ENCODE measurements around the gene SAMD4B. TPM values are rescaled to one million over a fixed set of nuclear protein-coding genes. Genes with fewer than 3 reads are reported as not detected.

SAMD4B gene
- polyA plus RNA-seq, 6 donors from 2014 or later: 6.2 to 20.5 (median 9.7) TPM

DNA sequence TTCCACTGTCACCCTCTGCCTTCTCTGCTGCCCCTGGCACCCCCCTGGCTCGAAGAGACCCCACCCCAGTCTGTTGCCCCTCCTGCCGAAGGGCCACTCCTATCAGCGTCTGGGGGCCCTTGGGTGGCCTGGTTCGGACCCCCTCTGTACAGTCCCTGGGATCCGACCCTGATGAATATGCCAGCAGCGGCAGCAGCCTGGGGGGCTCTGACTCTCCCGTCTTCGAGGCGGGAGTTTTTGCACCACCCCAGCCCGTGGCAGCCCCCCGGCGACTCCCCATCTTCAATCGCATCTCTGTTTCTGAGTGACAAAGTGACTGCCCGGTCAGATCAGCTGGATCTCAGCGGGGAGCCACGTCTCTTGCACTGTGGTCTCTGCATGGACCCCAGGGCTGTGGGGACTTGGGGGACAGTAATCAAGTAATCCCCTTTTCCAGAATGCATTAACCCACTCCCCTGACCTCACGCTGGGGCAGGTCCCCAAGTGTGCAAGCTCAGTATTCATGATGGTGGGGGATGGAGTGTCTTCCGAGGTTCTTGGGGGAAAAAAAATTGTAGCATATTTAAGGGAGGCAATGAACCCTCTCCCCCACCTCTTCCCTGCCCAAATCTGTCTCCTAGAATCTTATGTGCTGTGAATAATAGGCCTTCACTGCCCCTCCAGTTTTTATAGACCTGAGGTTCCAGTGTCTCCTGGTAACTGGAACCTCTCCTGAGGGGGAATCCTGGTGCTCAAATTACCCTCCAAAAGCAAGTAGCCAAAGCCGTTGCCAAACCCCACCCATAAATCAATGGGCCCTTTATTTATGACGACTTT lies 66.4 kb downstream of the SAMD4B start:
- Mint-ChIP-seq H3K9me3 (peaks cover 0 to 2% (median 1%) of the 10 kb centered on the region in 7 donors), H3K4me1 (peaks cover 48 to 73% (median 54%) of the 10 kb centered on the region in 3 donors), H3K27me3 (peaks cover 0 to 7% (median 0%) of the 10 kb centered on the region in 3 donors), H3K36me3 (peaks cover 13 to 18% of the 10 kb centered on the region in 2 donors), H3K4me3 (peak overlapping the region; percentile 83 to 98 (median 97)), H3K27ac (peak overlapping the region; percentile 98 to 100 (median 100))
- DNase-seq (no peak), ATAC-seq (ENCODE audit: low read depth in 2 of 2) (no peak)

DNA sequence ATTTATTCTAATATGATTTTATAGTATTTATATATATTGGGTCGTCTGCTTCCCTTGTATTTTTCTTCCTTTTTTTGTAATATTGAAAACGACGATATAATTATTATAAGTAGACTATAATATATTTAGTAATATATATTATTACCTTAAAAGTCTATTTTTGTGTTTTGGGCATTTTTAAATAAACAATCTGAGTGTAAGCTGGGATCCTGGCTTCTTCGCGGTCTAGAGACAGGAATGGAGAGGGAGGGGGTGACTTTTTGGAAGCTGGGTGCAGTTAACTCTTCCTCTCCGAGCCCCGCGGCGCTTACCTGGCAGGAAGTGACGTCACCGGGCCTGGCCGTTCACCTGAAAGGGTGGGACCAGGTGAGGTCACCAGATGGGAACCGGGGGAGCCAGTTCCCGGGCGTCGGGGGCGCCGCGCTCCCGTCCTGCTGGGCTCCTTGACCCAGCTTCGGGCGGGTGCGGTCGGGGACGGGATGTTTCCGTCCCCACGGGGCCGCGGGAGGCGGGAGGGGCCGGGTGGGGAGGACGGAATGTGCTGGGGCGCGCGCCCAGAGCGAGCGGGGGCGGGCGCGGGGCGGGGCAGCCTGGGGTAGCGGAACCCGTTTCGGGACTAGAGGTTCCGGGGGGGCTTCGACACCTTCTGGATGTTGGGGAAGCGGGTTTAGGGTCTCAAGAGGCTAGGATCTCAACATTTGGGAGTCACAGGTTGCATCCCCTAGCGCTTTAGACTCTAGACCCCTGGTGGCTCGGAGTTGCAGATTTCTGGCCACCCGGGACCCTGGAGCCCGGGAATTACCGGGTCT lies 67.2 kb downstream of the SAMD4B start:
- ATAC-seq (ENCODE audit: low read depth in 2 of 2) (peak; percentile 5), DNase-seq (peak; percentile 81)
- Mint-ChIP-seq H3K27me3 (peaks cover 0 to 7% (median 0%) of the 10 kb centered on the region in 3 donors), H3K9me3 (peaks cover 0 to 2% (median 1%) of the 10 kb centered on the region in 7 donors), H3K27ac (peak overlapping the region; percentile 98 to 100 (median 100)), H3K36me3 (peaks cover 13 to 18% of the 10 kb centered on the region in 2 donors), H3K4me1 (peaks cover 56 to 73% (median 57%) of the 10 kb centered on the region in 3 donors), H3K4me3 (peak overlapping the region; percentile 83 to 99 (median 98))

DNA sequence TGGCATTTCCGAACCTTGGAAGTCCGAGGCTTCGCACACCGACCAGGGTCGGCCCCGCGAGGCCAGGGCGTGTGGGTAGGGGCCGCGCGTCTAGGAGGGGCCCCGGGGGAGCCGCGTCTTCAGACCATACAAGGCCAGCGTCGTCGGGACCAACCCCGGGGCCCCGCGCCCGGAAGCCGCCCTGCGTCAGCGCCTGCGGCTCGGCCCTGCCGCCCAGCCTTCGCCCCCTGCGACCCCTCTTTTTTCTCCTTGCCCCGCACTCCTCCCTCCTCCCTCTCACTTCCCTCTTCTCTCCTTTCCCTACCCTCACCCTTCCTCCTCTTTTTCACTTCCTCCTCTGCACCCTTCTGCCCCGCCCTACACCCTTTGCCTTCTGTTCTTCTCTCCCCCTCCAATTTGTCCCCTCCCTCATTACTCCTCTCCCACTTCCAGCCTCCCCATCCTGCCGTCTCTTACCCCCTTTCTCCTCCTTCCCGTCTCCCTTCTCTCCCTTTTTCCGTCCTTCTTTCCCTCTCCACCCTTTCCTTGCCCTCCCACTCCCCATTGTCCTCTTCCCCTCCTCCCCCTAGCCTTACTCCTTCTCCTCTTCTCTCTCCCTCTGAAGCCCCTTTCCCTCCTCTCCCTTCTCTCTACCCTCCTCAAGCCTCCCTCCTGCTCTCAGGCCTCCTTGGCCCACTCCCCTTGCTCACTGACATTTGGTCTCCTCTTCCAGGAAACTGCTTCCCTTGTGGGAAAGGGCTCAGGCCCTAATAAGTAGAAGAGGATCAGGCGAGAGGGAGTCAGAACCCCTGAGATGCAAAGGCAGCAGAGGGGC lies 68.0 kb downstream of the SAMD4B start:
- Mint-ChIP-seq H3K4me3 (peak overlapping the region; percentile 83 to 99 (median 96)), H3K4me1 (peaks cover 52 to 75% (median 56%) of the 10 kb centered on the region in 3 donors), H3K27ac (peak overlapping the region; percentile 98 to 100 (median 100)), H3K27me3 (peaks cover 0 to 7% (median 0%) of the 10 kb centered on the region in 3 donors), H3K9me3 (peaks cover 0 to 2% (median 1%) of the 10 kb centered on the region in 7 donors), H3K36me3 (peaks cover 13 to 18% of the 10 kb centered on the region in 2 donors)
- ATAC-seq (ENCODE audit: low read depth in 2 of 2) (peak; percentile 33 to 37), DNase-seq (peak; percentile 93)

DNA sequence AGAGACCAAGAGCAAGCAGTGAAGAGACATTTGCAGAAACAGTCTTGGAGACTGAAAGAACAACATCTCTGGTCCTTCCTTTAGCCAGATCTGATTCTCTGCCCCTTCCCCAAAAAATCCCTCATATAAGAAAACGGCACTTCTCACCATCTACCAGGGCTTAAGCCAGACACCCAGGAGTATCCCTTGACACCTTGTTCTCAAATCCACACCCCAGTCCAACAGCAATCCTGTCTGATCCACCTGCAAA lies 68.5 kb downstream of the SAMD4B start:
- no peak for DNase-seq
- Mint-ChIP-seq H3K4me1 (peaks cover 47 to 74% (median 55%) of the 10 kb centered on the region in 3 donors), H3K36me3 (peaks cover 13 to 18% of the 10 kb centered on the region in 2 donors), H3K4me3 (peak overlapping the region; percentile 83 to 99 (median 96)), H3K9me3 (peaks cover 0 to 2% (median 1%) of the 10 kb centered on the region in 7 donors), H3K27me3 (peaks cover 0 to 7% (median 0%) of the 10 kb centered on the region in 3 donors), H3K27ac (peak overlapping the region; percentile 98 to 100 (median 100))
- no peak for ATAC-seq (ENCODE audit: low read depth in 2 of 2)

DNA sequence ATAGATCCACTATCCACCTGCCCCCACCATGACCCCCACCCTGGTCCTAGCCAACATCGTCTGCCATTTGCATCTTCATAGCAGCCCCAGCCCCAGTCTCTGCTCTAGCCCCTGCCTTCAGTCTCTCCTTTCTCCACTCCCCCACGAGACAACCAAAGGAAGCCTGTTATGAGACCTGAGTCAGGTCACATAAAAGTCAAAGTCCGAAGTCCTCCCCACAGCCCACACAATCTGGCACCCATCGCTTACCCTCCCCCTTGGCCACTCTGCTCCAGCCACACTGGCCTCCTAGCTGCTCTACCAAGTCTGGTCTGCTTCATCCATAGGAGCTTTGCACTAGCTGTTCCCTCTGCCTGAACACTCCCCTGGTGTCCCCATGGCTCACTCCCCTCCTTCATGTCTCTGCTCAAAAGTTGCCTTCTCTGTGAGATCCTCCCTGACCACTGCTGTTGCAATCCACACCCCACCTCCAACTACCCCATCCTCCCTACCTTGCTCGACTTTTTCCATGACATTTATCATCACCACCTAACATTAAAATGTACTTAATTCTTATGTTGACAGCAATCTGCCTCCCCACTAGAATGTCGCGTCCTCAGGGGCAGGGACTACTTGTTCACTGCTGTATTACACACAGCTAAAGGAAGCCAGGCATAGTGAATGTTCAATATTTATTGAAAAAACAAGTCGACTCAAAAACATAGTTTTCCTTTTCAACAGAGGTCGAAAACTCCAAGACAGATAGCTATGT lies 69.0 kb downstream of the SAMD4B start:
- Mint-ChIP-seq H3K9me3 (peaks cover 0 to 2% (median 1%) of the 10 kb centered on the region in 7 donors), H3K27me3 (peaks cover 0 to 7% (median 0%) of the 10 kb centered on the region in 3 donors), H3K27ac (peak overlapping the region; percentile 98 to 100 (median 100)), H3K4me3 (peak overlapping the region; percentile 83 to 99 (median 96)), H3K4me1 (peaks cover 42 to 70% (median 51%) of the 10 kb centered on the region in 3 donors), H3K36me3 (peaks cover 13 to 18% of the 10 kb centered on the region in 2 donors)
- DNase-seq: peak; percentile 45
- ATAC-seq (ENCODE audit: low read depth in 2 of 2): no peak

DNA sequence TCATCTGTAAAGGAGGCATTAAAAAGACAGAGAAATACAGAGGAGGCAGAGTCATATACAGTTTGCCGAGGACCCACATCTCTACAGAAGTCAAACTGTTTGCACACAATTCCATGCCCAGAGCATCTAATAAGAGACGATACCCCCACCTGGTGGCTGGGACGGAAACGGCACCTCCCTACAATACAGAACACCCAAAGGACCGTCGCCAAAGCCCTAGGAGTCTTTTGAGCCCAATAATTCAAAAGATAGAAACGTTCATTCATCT lies 69.5 kb downstream of the SAMD4B start:
- DNase-seq (peak; percentile 93), ATAC-seq (ENCODE audit: low read depth in 2 of 2) (peak; percentile 28 to 31)
- H3K4me3 Mint-ChIP-seq: peak overlapping the region; percentile 83 to 99 (median 96)
- H3K36me3 Mint-ChIP-seq: peaks cover 13 to 18% of the 10 kb centered on the region in 2 donors
- peaks cover 0 to 7% (median 0%) of the 10 kb centered on the region in 3 donors for H3K27me3 Mint-ChIP-seq
- peaks cover 0 to 2% (median 1%) of the 10 kb centered on the region in 7 donors for H3K9me3 Mint-ChIP-seq
- peak overlapping the region; percentile 98 to 100 (median 100) for H3K27ac Mint-ChIP-seq
- H3K4me1 Mint-ChIP-seq: peaks cover 41 to 68% (median 49%) of the 10 kb centered on the region in 3 donors

DNA sequence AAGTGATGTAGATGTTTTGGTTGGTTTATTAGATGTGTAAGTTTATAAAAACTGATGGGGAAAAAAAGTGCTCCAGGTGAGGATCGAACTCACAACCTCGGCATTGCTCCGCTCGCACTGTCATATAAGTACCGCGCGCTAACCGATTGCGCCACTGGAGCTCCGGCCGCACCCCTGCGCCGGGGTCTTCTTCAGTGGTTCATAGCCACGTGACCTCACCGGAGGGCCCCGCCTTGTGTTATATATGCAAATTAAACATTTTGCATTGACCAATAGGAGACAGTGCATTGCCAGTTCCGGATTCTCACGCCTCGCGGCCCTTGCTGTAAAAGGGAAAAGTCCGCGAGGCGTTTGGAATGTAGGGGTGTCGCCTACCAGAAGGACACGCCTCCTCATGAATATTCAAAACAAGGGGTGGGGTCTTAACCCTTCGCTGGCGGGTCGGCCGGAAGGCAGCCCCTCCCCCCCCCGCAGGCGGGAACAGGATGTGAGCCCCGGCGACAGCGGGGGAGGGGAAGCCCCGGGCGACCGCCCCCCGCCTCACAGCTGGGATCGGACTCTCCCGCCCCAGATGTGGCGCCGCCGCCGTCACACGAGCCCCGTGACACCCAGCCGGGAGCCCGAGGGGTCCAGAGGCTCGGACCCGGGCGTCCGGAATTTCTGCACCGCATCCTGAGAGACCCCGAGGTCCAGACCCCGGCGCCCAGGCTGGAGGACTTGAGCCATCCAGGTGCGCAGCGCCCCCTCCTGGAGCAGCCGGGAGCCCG lies 70.1 kb downstream of the SAMD4B start, which contains the start of gene PLEKHG2:
TSS of gene PLEKHG2 (plus strand) at position 570 of the 767 bp plus-strand sequence. CDS start 1,418 bp downstream, outside the sequence.
- peak; percentile 56 to 58 for ATAC-seq (ENCODE audit: low read depth in 2 of 2)
- peaks cover 8 to 18% of the 10 kb centered on the region in 2 donors for H3K36me3 Mint-ChIP-seq
- H3K27ac Mint-ChIP-seq: peak within 1 kb of the TSS; percentile 98 to 100 (median 100)

DNA sequence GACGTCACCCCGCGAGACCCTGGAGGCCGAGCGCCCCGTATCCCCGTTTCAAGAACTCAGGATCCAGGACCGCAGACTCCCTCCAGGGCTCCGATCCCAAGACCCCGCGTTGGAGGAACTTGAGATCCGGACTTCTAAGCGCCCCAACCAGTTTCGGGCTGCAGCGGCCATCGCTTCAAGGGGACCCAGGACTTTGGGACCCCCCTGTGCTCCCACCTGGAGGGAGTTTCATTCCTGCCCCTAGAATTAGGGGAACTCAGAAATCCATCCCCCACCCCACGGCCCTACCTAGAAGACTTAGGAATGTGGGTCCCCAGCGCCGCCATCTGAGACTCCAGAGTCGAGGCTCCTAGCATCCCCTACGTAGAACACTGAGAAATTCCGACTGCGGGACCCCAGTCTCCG lies 70.6 kb downstream of the SAMD4B start:
- peaks cover 0 to 2% (median 1%) of the 10 kb centered on the region in 7 donors for H3K9me3 Mint-ChIP-seq
- peak overlapping the region; percentile 83 to 99 (median 96) for H3K4me3 Mint-ChIP-seq
- H3K4me1 Mint-ChIP-seq: peaks cover 43 to 60% (median 54%) of the 10 kb centered on the region in 3 donors
- peak overlapping the region; percentile 68 to 100 (median 99) for H3K27ac Mint-ChIP-seq
- H3K36me3 Mint-ChIP-seq: peaks cover 7 to 14% of the 10 kb centered on the region in 2 donors
- DNase-seq (no peak), ATAC-seq (ENCODE audit: low read depth in 2 of 2) (no peak)
- H3K27me3 Mint-ChIP-seq: peaks cover 0 to 7% (median 0%) of the 10 kb centered on the region in 3 donors

More for the DNA sequence above, 70.1 kb downstream of the SAMD4B start, which contains the start of gene PLEKHG2:
- peaks cover 0 to 2% (median 1%) of the 10 kb centered on the region in 7 donors for H3K9me3 Mint-ChIP-seq
- peaks cover 0 to 7% (median 0%) of the 10 kb centered on the region in 3 donors for H3K27me3 Mint-ChIP-seq
- DNase-seq: peak; percentile 98
- H3K4me3 Mint-ChIP-seq: peak within 1 kb of the TSS; percentile 83 to 99 (median 96)
- H3K4me1 Mint-ChIP-seq: peaks cover 41 to 63% (median 51%) of the 10 kb centered on the region in 3 donors

DNA sequence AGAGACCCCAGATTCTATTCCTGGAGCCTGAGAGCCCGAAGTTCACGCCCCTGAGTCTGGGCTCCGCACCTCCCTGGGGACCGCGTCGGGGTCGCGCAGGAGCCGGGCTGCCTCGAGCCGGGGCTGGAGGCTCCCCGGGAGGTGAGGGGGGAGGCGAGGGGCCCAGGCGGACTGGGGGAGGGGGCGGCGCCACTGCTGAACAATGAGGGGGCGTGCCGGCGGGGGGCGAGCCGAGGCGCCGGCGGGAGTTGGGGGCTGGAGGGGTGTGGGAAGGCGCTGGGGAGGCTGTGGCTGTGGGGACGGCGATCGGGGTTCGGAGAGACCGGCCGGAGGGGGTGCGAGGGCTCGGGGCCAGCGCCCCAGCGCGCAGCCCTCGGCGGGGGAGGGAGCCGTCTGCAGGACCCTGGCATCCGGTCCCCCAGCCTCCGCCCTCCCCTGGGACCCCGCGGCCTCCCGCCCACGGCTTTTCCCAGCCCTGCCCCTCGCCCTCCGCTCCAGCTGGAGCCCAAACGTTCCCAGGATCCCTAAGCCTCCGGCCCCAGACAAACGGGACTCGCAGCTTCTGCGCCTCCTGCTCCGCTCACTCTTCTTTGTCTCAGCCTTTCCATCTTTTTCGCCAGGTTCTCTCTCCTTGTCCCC lies 71.2 kb downstream of the SAMD4B start:
- Mint-ChIP-seq H3K27ac (peak overlapping the region; percentile 85 to 100 (median 98)), H3K9me3 (peaks cover 0 to 2% (median 1%) of the 10 kb centered on the region in 7 donors), H3K27me3 (peaks cover 0 to 7% (median 0%) of the 10 kb centered on the region in 3 donors), H3K36me3 (peaks cover 7 to 8% of the 10 kb centered on the region in 2 donors), H3K4me1 (peaks cover 41 to 54% (median 51%) of the 10 kb centered on the region in 3 donors), H3K4me3 (peak overlapping the region; percentile 83 to 99 (median 96))
- no peak for ATAC-seq (ENCODE audit: low read depth in 2 of 2)
- no peak for DNase-seq

DNA sequence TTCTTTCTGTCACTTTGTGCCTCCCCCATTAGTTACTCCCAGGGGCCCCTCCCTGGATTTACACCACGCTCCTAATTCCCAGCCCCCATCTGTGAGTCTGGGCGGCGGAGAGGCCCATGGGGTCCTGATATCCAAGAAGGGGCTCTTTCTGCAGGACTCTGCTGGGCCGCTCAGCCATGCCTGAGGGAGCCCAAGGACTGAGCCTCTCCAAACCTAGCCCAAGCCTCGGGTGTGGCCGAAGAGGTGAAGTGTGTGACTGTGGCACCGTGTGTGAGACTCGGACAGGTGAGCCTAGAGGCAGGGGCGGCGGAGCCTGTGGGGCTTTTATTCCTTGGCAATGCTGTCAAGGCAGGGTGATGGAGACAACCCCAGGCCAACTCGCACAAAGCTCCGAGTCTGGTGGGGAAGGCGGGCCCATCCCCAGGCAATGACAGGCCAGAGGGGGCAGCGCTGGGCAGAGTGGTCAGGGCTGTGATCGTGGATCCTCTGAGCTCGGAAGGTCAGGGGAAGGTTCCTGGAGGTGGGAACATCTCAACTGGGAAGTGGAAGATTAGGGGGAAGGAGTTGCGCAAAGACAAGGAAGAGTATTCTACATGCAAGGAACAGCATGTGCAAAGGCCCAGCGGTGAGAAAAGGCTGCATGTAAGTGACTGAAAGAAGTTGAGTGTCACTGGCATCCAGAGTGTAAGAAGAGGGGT lies 71.8 kb downstream of the SAMD4B start:
- H3K4me3 Mint-ChIP-seq: peak overlapping the region; percentile 79 to 98 (median 90)
- peaks cover 35 to 48% (median 44%) of the 10 kb centered on the region in 3 donors for H3K4me1 Mint-ChIP-seq
- peaks cover 0 to 2% (median 0%) of the 10 kb centered on the region in 7 donors for H3K9me3 Mint-ChIP-seq
- ATAC-seq (ENCODE audit: low read depth in 2 of 2) (no peak), DNase-seq (no peak)
- peaks cover under 1 to 2% of the 10 kb centered on the region in 2 donors for H3K36me3 Mint-ChIP-seq
- H3K27me3 Mint-ChIP-seq: peaks cover 0 to 7% (median 0%) of the 10 kb centered on the region in 3 donors
- peak overlapping the region; percentile 85 to 98 (median 94) for H3K27ac Mint-ChIP-seq
